ENCODE data around the gene PDZD2. TPM values are rescaled to one million over a fixed set of nuclear protein-coding genes. Genes with fewer than 3 reads are reported as not detected.

PDZD2 gene
- total RNA-seq, 1 donor from 2014 or later, result 23.3 TPM

DNA sequence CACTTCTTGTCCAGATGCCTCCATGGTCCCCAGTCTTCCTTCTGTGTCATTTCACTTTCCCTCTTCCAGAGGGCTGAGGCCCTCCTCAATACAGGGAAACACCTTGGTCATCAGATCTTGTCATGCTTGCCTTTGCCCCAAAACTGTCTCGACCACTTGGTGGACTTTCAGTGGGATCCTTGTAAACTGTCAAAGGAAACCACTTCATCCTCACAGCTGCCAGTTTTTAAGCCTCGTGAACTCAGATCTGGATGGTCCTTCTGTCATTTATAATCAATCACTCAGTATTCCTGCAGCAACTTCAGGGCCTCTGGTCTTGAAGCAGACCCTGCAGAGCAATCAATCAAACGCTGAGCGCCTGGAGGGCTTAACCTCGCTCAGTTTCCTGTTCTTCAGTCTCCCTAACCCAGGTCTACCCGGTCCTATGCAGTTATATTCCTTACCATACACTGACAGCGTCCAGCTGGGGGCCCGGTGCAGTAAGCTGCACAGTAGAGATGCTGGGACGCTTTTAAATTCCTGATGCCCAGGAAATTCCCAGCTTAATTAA, 460.6 kb downstream of the PDZD2 start:
- Mint-ChIP-seq H3K4me3 (ENCODE audit: unreplicated experiment) (no peak overlapping the region), H3K36me3 (ENCODE audit: unreplicated experiment) (no peaks in the 10 kb centered on the region), H3K27ac (ENCODE audit: unreplicated experiment) (peak overlapping the region; percentile 49)

DNA sequence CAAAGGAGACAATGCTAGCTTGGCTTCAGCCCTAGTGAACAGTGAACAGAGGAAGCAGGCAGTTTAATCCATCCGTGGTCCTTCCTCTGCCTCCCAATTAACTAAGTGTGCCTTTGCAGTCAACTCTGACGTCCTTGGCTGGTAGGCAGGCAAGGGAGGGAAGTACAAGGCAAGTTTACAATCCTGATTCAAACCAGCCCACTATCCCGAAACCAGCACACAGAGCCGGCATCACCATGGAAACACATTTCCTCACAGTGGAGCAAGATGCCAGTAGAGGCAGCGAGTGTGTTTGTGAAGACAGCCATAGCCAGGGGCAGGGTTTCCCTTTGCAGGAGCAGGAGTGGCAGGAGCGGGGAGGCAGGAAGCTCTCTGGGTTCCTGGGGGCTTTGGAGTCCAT, 461.3 kb downstream of the PDZD2 start:
- peaks cover 11% of the 10 kb centered on the region for H3K9me3 Mint-ChIP-seq (ENCODE audit: unreplicated experiment)
- H3K4me1 Mint-ChIP-seq (ENCODE audit: low read depth, unreplicated experiment), result peaks cover 21% of the 10 kb centered on the region
- DNase-seq, result no peak
- H3K27ac Mint-ChIP-seq (ENCODE audit: unreplicated experiment), result no peak overlapping the region
- H3K27me3 Mint-ChIP-seq (ENCODE audit: unreplicated experiment), result peaks cover 4% of the 10 kb centered on the region
- TF ChIP-seq, protein P1, sequence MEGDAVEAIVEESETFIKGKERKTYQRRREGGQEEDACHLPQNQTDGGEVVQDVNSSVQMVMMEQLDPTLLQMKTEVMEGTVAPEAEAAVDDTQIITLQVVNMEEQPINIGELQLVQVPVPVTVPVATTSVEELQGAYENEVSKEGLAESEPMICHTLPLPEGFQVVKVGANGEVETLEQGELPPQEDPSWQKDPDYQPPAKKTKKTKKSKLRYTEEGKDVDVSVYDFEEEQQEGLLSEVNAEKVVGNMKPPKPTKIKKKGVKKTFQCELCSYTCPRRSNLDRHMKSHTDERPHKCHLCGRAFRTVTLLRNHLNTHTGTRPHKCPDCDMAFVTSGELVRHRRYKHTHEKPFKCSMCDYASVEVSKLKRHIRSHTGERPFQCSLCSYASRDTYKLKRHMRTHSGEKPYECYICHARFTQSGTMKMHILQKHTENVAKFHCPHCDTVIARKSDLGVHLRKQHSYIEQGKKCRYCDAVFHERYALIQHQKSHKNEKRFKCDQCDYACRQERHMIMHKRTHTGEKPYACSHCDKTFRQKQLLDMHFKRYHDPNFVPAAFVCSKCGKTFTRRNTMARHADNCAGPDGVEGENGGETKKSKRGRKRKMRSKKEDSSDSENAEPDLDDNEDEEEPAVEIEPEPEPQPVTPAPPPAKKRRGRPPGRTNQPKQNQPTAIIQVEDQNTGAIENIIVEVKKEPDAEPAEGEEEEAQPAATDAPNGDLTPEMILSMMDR (IDR thresholded peaks at IDR 0.05; ENCODE audit: partially characterized antibody, unreplicated experiment), result no peak
- H3K36me3 Mint-ChIP-seq (ENCODE audit: unreplicated experiment), result no peaks in the 10 kb centered on the region
- no peak overlapping the region for H3K4me3 Mint-ChIP-seq (ENCODE audit: unreplicated experiment)

More for the DNA sequence above, 460.6 kb downstream of the PDZD2 start:
- TF ChIP-seq, protein P1 (IDR thresholded peaks at IDR 0.05; ENCODE audit: partially characterized antibody, unreplicated experiment), result no peak
- Mint-ChIP-seq H3K4me1 (ENCODE audit: low read depth, unreplicated experiment) (peaks cover 21% of the 10 kb centered on the region), H3K27me3 (ENCODE audit: unreplicated experiment) (peaks cover 4% of the 10 kb centered on the region), H3K9me3 (ENCODE audit: unreplicated experiment) (peaks cover 11% of the 10 kb centered on the region)
- no peak for DNase-seq

DNA sequence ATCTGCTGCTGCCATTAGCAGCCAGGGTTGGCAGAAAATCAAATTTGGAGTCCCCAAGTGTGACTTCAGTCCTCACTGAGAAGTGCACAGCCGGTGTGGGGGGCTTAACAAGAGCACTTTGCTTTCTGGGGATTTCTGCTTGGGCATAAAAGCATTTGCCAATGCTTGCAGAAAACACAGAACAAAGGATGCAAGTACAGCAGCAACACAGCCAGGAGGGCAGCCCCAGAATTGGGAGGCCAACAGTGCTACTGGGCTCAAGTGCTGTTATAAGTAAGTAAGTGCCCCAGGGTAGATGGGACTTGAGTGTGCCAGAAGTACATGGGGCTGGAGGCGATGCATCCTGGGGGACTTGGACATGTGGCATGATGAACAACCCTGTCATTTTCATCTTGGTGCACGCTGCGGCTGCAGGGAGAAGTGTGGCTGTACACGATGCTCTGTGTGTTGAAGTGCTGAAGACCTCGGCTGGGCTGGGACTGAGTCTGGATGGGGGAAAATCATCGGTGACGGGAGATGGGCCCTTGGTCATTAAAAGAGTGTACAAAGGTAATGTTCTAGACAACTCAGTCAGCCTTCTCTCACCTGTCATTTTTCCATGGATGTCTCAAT, 461.9 kb downstream of the PDZD2 start:
- Mint-ChIP-seq H3K4me3 (ENCODE audit: unreplicated experiment) (no peak overlapping the region), H3K27ac (ENCODE audit: unreplicated experiment) (peak overlapping the region; percentile 46), H3K27me3 (ENCODE audit: unreplicated experiment) (peaks cover 4% of the 10 kb centered on the region), H3K9me3 (ENCODE audit: unreplicated experiment) (peaks cover 11% of the 10 kb centered on the region), H3K4me1 (ENCODE audit: low read depth, unreplicated experiment) (peaks cover 21% of the 10 kb centered on the region), H3K36me3 (ENCODE audit: unreplicated experiment) (peaks cover 4% of the 10 kb centered on the region)
- TF ChIP-seq, protein P1 (IDR thresholded peaks at IDR 0.05; ENCODE audit: partially characterized antibody, unreplicated experiment), result no peak
- no peak for DNase-seq

DNA sequence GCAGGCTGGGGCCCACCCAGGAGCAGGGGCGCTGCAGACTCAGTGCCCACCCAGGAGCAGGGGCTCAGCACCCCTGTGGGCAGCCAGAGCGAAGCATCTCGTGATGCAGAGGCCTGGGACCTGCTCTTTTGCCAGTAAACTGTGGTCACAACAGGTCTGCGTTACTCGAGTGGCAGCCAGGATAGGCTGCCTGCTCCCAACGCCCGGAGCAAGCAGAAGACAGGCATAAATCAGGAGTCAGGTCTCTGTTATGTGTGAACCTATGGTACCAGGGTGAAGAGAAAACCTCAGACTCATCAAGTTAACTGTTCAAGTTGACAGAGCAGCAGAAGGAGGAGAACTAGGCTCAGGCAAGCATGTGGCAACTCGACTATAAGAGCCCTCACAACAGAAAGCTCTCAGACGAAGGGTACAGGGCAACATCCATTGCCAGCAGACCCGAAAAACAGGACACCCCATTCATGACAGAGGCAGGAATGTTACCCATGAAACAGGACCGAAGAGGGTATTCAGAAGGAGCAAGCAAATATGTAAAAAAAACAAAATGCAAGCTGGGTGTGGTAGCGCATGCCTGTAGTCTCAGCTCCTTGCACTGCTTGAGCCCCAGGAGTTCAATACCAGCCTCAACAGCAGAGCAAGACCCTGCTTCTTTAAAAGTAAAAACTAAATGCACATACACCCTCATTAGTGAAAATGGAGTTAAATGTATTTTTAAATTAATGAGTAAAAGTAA, 463.5 kb downstream of the PDZD2 start:
- peaks cover 4% of the 10 kb centered on the region for H3K36me3 Mint-ChIP-seq (ENCODE audit: unreplicated experiment)
- H3K4me1 Mint-ChIP-seq (ENCODE audit: low read depth, unreplicated experiment), result peaks cover 17% of the 10 kb centered on the region
- H3K4me3 Mint-ChIP-seq (ENCODE audit: unreplicated experiment), result no peak overlapping the region
- DNase-seq, result no peak
- TF ChIP-seq, protein P1 (IDR thresholded peaks at IDR 0.05; ENCODE audit: partially characterized antibody, unreplicated experiment), result no peak
- H3K27me3 Mint-ChIP-seq (ENCODE audit: unreplicated experiment), result peaks cover 2% of the 10 kb centered on the region
- H3K9me3 Mint-ChIP-seq (ENCODE audit: unreplicated experiment), result peaks cover 11% of the 10 kb centered on the region
- no peak overlapping the region for H3K27ac Mint-ChIP-seq (ENCODE audit: unreplicated experiment)

DNA sequence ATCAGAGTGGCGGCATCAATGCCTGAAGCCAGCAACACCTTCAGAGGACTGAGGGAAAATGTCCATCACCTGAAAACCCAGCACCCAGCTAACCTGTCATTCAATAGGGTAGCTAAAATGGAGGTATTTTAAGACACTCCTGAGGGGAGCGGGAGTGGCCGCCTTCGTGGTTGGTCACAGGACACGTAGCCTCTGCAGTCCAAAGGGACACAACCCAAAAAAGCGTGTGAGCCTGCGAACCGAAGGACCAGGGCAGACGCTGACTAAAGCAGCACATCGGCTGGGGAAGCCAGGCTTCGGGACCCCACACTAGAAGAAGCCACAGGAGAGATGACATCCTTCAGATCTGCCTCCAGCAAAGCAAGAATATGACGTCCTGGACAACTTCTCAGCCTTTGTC, 464.6 kb downstream of the PDZD2 start:
- Mint-ChIP-seq H3K27ac (ENCODE audit: unreplicated experiment) (no peak overlapping the region), H3K36me3 (ENCODE audit: unreplicated experiment) (peaks cover 4% of the 10 kb centered on the region), H3K27me3 (ENCODE audit: unreplicated experiment) (peaks cover 2% of the 10 kb centered on the region), H3K4me3 (ENCODE audit: unreplicated experiment) (no peak overlapping the region), H3K9me3 (ENCODE audit: unreplicated experiment) (peaks cover 4% of the 10 kb centered on the region), H3K4me1 (ENCODE audit: low read depth, unreplicated experiment) (peaks cover 9% of the 10 kb centered on the region)
- TF ChIP-seq, protein P1 (IDR thresholded peaks at IDR 0.05; ENCODE audit: partially characterized antibody, unreplicated experiment), result no peak
- no peak for DNase-seq

Measured in glutamatergic neuron (in vitro differentiated cells).